Measurements from ENCODE around the gene CACNB4. TPM values are rescaled to one million over a fixed set of nuclear protein-coding genes. Genes with fewer than 3 reads are reported as not detected.

The CACNB4 gene
- total RNA-seq, 1 experiment from 2014 or later: 2.0 TPM

GRCh38 chr2:151878655-151879563, 219.9 kb downstream of the CACNB4 start:
- H3K9ac ChIP-seq (ENCODE audit: low read length): no peak overlapping the region
- H3K27me3 ChIP-seq (ENCODE audit: insufficient read depth, low read length): no peaks in the 10 kb centered on the region
- no peaks in the 10 kb centered on the region for H3K9me3 ChIP-seq (ENCODE audit: control insufficient read depth in 1 of 2, insufficient read depth in 1 of 2, low read depth in 1 of 2, low read length in 2 of 2)
- RAD21 ChIA-PET (ENCODE audit: low non-redundant PET in 1 of 2, low total read pairs in 2 of 2, uncharacterized antibody in 2 of 2, unreplicated experiment in 2 of 2): no interaction called here
- no peak overlapping the region for H3K4me3 ChIP-seq (replicated peaks in 1 of 2; ENCODE audit: low read depth in 1 of 2, low read length in 2 of 2)
- no peaks in the 10 kb centered on the region for H3K36me3 ChIP-seq (ENCODE audit: control insufficient read depth in 1 of 2, insufficient read depth in 2 of 2, low read length in 2 of 2)
- H3K4me2 ChIP-seq (ENCODE audit: low read length): peak overlapping the region; percentile 42
- CTCF ChIA-PET: no interaction called here
- no TSS peak for BruUV-seq (replicated peaks)
- DNase-seq (ENCODE audit: low read depth, low spot score): peak; percentile 46
- intact Hi-C loops (cut with micrococcal nuclease): no loop called here
- H3K9me2 ChIP-seq (ENCODE audit: insufficient read depth): no peaks in the 10 kb centered on the region
- ATAC-seq: peak; percentile 49
- H4K20me1 ChIP-seq (ENCODE audit: insufficient read depth): no peaks in the 10 kb centered on the region
- POLR2A ChIA-PET: no interaction called here
- TF ChIP-seq EZH2 (IDR thresholded peaks at IDR 0.05): no peak
- TF ChIP-seq FOSL1 (IDR thresholded peaks at IDR 0.05; ENCODE audit: low read depth): peak; percentile 88
- peak; percentile 76 for TF ChIP-seq JUND (IDR thresholded peaks at IDR 0.05)
- TF ChIP-seq CEBPB (IDR thresholded peaks at IDR 0.05; ENCODE audit: low read depth): peak; percentile 79
- 0 out of 2 replicates have a peak, but pooled peaks have one; percentile 22 for TF ChIP-seq EGR1 (IDR thresholded peaks at IDR 0.05; ENCODE audit: low read depth)
- peak; percentile 37; the same call in 1 of the 2 replicates for TF ChIP-seq ELF1 (IDR thresholded peaks at IDR 0.05; ENCODE audit: borderline replicate concordance, low read depth)
- no peak for TF ChIP-seq ZFX (IDR thresholded peaks at IDR 0.05)
- no peak for TF ChIP-seq CTCF (IDR thresholded peaks at IDR 0.05 in 2 of 3, conservative IDR thresholded peaks at IDR 0.05 in 1 of 3; ENCODE audit: borderline replicate concordance in 1 of 3, insufficient read depth in 1 of 3, low read depth in 2 of 3, low read length in 2 of 3)
- TF ChIP-seq ATF3 (IDR thresholded peaks at IDR 0.05): peak; percentile 80
- peak; percentile 15 for TF ChIP-seq YY1 (IDR thresholded peaks at IDR 0.05; ENCODE audit: extremely low read depth, insufficient replicate concordance, low read depth, low read length)
- TF ChIP-seq EZH2phosphoT487 (IDR thresholded peaks at IDR 0.05; ENCODE audit: borderline replicate concordance): no peak
- TF ChIP-seq SP1 (IDR thresholded peaks at IDR 0.05; ENCODE audit: low read depth): peak; percentile 57
- TF ChIP-seq RAD21 (IDR thresholded peaks at IDR 0.05; ENCODE audit: low read depth): 0 out of 2 replicates have a peak, but pooled peaks have one; percentile 13
- TF ChIP-seq SRF (IDR thresholded peaks at IDR 0.05; ENCODE audit: low read depth): no peak
- peak; percentile 72; the same call in 1 of the 2 replicates for TF ChIP-seq CBX3 (IDR thresholded peaks at IDR 0.05; ENCODE audit: low read depth)
- peaks cover 7 to 11% of the 10 kb centered on the region in 2 experiments; a peak in 3 of 4 replicates for H3K4me1 ChIP-seq (ENCODE audit: control insufficient read depth in 1 of 2, insufficient read depth in 2 of 2, low read length in 2 of 2)
- no peak overlapping the region for H3K27ac ChIP-seq (ENCODE audit: low read depth, low read length)
- no peaks in the 10 kb centered on the region for H3K79me2 ChIP-seq (ENCODE audit: insufficient read depth, low read length)
- peak overlapping the region; percentile 12 for H2AFZ ChIP-seq (ENCODE audit: low read depth, low read length, poor library complexity, severe bottlenecking)

Measured in HCT116 (cell line).